HL-60 (cell line): ENCODE measurements around the gene B3GNT8.

Source experiments
- CTCF ChIP-seq: IDR thresholded peaks from one replicate; pipeline ENCODE4 v1.5.1; 2011; ENCODE audit warnings: low read length, control low read depth, inconsistent platforms; ENCODE audit not compliant: insufficient read depth
- GABPA ChIP-seq: IDR thresholded peaks from 2 replicates; pipeline ENCODE4 v1.6.1; 2012; ENCODE audit warnings: low read depth
- POLR2AphosphoS5 ChIP-seq: IDR thresholded peaks from 2 replicates; pipeline ENCODE4 v1.6.1; 2012; ENCODE audit warnings: low read depth
- SPI1 ChIP-seq: IDR thresholded peaks from 2 replicates; pipeline ENCODE4 v1.6.1; 2012; ENCODE audit warnings: low read depth, mild to moderate bottlenecking, borderline replicate concordance
- TF ChIP-seq, protein P1 (sequence below): IDR thresholded peaks from 2 replicates; pipeline ENCODE4 v1.6.1; 2012; ENCODE audit warnings: low read depth; ENCODE audit not compliant: insufficient replicate concordance

- TF ChIP-seq CTCF (peak; percentile 33), POLR2AphosphoS5 (no peak), SPI1 (no peak), GABPA (no peak)
- TF ChIP-seq, protein P1, sequence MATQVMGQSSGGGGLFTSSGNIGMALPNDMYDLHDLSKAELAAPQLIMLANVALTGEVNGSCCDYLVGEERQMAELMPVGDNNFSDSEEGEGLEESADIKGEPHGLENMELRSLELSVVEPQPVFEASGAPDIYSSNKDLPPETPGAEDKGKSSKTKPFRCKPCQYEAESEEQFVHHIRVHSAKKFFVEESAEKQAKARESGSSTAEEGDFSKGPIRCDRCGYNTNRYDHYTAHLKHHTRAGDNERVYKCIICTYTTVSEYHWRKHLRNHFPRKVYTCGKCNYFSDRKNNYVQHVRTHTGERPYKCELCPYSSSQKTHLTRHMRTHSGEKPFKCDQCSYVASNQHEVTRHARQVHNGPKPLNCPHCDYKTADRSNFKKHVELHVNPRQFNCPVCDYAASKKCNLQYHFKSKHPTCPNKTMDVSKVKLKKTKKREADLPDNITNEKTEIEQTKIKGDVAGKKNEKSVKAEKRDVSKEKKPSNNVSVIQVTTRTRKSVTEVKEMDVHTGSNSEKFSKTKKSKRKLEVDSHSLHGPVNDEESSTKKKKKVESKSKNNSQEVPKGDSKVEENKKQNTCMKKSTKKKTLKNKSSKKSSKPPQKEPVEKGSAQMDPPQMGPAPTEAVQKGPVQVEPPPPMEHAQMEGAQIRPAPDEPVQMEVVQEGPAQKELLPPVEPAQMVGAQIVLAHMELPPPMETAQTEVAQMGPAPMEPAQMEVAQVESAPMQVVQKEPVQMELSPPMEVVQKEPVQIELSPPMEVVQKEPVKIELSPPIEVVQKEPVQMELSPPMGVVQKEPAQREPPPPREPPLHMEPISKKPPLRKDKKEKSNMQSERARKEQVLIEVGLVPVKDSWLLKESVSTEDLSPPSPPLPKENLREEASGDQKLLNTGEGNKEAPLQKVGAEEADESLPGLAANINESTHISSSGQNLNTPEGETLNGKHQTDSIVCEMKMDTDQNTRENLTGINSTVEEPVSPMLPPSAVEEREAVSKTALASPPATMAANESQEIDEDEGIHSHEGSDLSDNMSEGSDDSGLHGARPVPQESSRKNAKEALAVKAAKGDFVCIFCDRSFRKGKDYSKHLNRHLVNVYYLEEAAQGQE, result no peak
These were observed 18.9 kb downstream of the B3GNT8 start for GRCh38 chr19:41408256-41408655.
